Measurements from ENCODE around the gene FBL.
"Not testable (repeated sequence)": the region's sequence is repeated elsewhere in the genome, so short reads cannot be mapped to it uniquely, and the experiment has no call there.

The FBL gene

DNA sequence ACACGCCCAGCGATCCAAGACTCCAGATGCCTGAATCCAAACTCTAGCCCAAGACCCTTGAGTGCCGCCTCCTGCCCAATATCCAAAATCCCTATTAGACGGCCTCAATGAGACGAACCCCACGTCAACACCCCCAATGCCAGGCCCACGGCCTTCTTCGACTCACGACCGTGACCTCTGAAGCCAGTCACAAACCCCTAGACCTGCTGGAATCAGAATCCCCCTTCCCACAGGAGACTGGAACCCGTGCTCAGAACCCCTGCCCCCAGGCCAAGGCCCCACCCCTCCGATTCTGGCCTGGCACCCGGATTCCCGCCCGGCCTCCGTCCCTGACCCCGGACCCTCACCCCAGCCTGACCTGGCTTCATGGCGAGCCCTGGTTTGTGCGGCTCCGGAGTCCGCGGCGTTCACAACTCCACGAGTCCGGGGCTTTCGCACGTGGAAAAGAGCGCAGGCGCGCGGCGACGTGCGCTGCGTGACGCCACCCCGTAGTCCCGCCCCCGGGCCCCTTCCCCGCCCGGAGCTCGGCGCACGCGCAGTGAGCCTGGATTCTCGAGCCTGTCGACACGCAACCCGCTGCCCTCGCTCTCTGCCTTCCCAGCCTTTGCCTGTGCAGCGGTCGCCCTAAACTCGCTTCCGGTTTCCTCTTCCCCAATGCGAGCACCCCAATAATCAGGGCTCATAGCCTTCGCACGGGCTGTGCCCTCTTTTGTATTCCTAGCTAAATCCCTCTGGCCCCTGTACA, at the start of gene FBL:
TSS of gene FBL (minus strand) at position 447 of the 745 bp plus-strand sequence. CDS start at position 368, 79 bp downstream.
- DNase-seq (ENCODE audit: low read depth) = peak; percentile 98

GRCh38 chr19:39895096-39895495, 48.9 kb upstream of the FBL start:
- not testable (repeated sequence) for DNase-seq (ENCODE audit: low read depth)

- not testable (repeated sequence) for DNase-seq (ENCODE audit: low read depth)
Measured at GRCh38 chr19:39894236-39894606, 48.0 kb upstream of the FBL start.

DNA sequence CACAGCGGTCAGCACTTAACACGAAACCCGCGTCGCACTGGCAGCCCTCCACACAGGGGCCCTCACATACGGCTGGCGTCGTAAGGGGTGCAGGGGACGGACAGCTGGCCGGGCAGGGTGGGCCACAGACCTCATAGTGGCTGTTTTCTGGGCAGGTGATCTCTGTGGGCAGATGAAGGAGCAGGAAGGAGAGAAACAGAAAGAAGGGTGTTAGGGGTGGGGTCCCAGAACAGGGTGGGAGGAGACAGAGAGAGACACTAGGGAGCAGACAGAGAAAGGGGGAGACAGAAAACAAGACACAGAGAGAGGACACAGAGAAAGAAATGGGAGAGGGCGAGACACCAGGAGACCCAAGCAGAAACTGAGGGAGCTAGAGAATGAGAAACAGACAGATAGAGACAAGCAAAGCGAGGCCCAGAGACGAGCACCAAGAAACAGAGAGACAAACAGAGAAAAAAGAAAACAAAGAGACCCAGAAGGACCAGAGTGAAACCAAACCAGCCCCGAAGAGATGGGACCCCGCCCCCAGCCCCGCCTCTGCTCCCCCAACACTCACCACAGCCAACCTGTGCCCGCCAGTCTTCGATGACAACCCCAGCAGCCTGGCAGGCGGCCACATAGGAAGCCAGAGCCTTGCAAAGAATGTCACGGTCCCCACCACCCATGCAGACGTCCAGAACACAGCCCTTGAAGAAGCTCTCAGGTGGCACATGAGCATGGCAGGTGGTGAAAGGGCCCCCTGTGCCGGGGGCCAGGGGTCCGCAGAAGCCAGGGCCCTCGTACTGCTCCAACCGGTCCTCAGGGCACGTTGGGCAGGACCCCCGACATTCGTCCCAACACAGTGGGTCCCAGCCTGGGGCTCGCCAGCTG, 47.4 kb upstream of the FBL start:
- not testable (repeated sequence) for DNase-seq (ENCODE audit: low read depth)

DNA sequence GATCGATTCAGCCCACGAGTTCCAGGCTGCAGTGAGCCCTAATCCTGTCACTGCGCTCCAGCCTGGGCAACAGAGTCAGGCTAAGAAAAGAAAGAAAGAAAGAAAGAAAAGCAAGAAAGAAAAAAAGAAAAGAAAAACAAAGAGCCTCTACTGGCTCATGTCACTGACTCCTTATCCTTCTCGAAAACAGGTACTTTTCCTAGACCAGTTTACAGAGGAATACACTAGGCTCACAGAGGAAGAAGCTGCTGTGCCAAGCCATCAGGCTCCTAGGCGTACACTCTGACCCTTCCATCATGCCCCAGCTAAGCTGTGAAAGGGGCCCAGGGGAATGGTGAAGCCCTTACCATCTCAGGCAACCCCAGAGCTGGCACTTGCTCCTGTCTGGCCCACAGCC, 46.3 kb upstream of the FBL start:
- not testable (repeated sequence) for DNase-seq (ENCODE audit: low read depth)

GRCh38 chr19:39891660-39892505, 45.7 kb upstream of the FBL start:
- DNase-seq (ENCODE audit: low read depth) = not testable (repeated sequence)

DNA sequence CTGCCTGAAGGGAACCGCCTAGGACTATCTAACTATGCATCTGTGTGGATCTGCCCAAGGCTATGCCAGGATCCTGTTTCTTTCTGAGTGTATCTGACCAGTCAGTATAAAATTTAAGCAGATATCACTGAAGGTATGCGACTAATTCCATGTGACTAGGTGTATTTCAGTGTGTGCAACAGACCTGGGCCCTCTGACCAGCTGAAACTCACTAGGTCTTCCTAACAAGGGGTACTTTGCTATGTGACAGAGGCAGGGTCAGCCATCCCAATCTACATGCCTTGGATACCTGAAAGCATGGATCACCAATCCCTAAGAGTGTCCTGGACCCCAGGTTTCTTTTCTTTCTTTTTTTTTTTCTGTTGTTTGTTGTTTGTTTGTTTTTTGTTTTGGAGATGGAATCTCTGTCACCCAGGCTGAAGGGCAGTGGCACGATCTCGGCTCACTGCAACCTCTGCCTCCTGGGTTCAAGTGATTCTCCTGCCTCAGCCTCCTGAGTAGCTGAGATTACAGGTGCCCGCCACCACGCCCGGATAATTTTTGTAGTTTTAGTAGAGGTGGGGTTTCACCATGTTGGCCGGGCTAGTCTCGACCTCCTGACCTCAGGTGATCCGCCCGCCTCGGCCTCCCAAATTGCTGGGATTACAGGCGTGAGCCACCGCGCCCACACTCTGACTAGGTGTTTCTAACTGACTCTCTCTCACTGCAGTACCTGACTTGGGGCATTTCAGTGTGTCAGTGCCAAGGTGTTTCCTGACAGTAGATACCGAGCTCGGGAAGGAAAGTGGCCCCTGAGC, 44.8 kb upstream of the FBL start:
- no peak for DNase-seq (ENCODE audit: low read depth)

GRCh38 chr19:39889872-39890754, 43.9 kb upstream of the FBL start:
- DNase-seq (ENCODE audit: low read depth) = not testable (repeated sequence)

DNA sequence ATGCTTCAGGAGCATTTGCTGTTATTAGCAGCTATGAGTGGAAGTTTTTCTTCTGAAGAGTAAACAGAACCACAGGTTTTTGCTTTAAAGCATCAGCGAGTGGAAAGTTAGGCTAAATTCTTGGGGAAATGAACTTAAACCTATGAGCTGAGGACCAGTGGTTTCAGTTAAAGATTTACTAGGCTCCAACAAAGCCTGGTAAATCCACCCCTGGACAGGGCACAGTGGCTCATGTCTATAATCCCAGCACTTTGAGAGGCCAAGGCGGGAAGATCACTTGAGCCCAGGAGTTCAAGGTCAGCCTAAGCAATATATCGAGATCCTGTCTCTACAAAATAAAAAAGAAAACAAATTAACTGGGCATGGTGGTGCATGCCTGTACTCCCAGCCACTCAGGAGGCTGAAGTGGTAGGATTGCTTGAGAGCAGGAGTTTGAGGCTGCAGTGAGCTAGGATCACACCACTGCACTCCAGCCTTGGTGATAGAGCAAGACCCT, 41.3 kb upstream of the FBL start:
- DNase-seq (ENCODE audit: low read depth) = not testable (repeated sequence)

DNA sequence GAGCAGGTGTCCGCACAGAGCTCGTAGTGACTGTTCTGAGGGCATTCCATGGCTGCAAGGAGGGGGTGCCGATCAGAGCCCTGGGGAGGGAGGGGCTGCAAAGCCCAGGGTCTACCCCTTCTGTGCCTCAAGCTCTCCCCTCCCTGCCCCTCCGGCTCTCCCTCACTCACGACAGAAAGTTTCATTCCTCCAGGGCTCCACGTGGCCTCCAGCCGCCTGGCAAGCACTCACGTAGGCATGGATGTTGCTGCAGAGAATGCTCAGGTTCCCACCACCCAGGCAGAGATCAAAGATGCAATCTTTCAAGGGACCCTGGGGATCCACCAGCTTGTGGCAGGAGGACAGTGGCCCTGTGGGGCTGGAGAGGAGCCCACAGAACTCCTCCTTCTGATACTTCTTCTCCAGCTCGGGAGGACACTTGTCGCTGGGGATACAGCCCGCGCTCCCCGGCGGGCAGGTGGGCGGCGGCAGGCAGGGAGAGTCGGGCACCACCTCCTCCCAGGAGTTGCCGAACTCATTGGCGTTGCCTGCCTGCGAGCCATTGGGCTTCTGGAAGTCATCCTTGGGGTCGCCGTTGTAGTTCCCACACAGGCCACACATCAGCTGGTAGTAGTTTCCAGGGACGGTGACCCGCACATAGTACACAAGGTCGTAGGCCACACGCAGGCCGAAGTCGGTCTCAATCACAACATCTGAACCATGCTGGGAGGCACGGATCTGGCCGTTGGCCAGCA, 39.8 kb upstream of the FBL start:
- DNase-seq (ENCODE audit: low read depth) = not testable (repeated sequence)

GRCh38 chr19:39884721-39885120, 38.5 kb upstream of the FBL start:
- not testable (repeated sequence) for DNase-seq (ENCODE audit: low read depth)

- not testable (repeated sequence) for DNase-seq (ENCODE audit: low read depth)
Measured at GRCh38 chr19:39882645-39883044, 36.5 kb upstream of the FBL start.

DNA sequence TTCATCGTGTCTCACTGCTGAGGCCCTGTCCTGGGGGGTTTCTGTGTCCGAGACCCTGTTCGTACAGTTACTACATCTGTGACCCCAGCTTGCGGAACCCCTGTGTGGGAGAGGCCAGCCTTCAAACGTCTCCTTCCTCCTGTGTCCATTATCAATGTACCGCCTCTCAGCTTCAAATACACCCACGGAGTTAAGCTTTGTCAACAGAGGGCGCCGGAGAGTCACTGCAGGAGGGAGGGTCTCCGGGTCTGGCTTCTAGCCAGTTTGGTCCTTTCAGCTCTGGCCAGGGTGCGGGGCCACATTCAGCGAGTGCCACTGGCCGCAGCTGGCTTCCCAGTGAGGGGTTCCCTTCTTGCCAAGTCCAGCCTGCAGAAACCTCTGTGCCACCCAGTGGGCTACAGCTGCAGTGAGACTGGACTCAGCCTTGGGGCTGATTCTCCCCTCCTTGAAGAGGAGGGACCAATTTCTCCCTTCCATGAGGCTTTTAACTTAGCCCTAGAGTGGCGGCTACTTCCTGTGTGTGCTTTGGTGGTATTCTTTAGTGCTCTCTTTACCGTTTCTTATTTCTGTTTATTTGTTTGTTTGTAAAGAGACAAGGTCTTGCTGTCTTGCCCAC, 35.4 kb upstream of the FBL start:
- DNase-seq (ENCODE audit: low read depth) = peak; percentile 8

GRCh38 chr19:39880241-39880640, 34.1 kb upstream of the FBL start:
- not testable (repeated sequence) for DNase-seq (ENCODE audit: low read depth)

- not testable (repeated sequence) for DNase-seq (ENCODE audit: low read depth)
Measured at GRCh38 chr19:39879796-39880195, 33.6 kb upstream of the FBL start.

DNA sequence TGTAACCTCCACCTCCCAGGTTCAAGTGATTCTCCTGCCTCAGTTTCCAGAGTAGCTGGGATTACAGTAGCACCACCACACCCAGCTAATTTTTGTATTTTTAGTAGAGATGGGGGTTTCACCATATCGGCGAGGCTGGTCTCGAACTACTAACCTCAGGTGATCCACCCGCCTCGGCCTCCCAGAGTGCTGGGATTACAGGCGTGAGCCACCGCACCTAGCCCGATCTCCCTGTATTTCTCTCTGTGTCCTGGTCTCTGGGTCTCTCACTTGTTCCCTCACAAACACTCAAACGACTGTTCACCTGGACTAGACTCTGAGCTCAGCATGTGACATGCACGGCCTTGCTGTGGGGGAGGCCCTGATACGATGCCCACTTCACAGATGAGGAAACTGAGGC, 32.7 kb upstream of the FBL start:
- DNase-seq (ENCODE audit: low read depth) = not testable (repeated sequence)

DNA sequence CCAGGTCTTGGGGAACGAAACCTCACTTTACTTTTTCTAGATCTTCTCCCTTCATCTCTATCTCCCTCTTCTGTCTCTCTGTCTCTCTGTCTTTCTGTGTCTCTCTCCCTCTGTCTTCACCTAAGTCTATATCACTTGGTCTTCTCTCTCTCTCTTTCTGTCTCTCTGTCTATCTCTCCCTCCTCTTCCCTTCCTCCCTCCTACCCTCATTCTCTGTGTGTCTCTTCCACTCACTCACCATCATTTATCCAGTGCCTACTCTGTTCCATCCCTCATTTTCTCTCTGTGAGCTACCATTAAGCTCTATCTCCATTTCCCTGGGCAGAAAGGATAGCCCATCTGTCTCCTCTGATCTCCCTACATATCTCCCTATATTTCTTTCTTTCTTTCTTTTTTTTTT, 32.2 kb upstream of the FBL start:
- DNase-seq (ENCODE audit: low read depth) = no peak

- not testable (repeated sequence) for DNase-seq (ENCODE audit: low read depth)
Measured at GRCh38 chr19:39877982-39878381, 31.8 kb upstream of the FBL start.

DNA sequence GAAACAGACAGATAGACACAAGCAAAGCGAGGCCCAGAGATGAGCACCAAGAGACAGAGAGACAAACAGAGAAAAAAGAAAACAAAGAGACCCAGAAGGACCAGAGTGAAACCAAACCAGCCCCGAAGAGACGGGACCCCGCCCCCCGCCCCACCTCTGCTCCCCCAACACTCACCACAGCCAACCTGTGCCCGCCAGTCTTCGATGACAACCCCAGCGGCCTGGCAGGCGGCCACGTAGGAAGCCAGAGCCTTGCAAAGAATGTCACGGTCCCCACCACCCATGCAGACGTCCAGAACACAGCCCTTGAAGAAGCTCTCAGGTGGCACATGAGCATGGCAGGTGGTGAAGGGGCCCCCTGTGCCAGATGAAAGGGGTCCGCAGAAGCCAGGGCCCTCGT, 31.3 kb upstream of the FBL start:
- DNase-seq (ENCODE audit: low read depth) = not testable (repeated sequence)
